ENCODE data around the gene BRMS1. TPM values are rescaled to one million over a fixed set of nuclear protein-coding genes. Genes with fewer than 3 reads are reported as not detected.
"Not testable (repeated sequence)": the region's sequence is repeated elsewhere in the genome, so short reads cannot be mapped to it uniquely, and the experiment has no call there.

BRMS1 gene
- total RNA-seq, 1 donor from 2014 or later = 80.5 TPM

DNA sequence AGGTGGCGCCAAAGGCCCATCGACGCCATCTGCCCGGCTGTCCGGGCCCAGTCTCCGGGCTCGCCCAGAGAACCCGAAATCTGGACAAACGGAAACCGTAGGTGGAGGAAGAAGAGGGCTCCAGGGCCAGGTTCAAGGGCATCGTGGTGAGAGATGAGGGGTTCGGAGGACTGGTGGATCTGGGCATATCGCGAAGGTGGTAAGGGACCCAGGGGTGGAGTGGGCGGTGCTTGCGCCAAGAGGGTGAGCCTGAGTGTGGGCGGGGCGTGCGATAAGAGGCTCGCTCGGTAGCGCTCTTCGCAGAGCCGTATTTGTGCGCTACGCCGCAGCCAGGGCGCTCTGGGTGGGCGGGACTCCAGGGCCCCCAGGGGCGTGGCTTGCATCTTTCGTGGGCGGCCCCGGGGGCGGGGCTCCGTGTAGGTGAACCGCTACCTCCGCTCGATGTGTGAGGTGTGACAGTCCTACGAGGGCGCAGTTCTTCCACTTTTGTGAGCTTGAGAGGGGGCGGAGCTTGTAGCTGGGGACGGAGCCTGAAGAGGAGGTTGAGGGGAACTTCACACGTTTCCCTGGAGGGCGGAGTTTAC, 32.8 kb downstream of the BRMS1 start:
- peak; percentile 71 for DNase-seq (ENCODE audit: low read depth, low spot score)

DNA sequence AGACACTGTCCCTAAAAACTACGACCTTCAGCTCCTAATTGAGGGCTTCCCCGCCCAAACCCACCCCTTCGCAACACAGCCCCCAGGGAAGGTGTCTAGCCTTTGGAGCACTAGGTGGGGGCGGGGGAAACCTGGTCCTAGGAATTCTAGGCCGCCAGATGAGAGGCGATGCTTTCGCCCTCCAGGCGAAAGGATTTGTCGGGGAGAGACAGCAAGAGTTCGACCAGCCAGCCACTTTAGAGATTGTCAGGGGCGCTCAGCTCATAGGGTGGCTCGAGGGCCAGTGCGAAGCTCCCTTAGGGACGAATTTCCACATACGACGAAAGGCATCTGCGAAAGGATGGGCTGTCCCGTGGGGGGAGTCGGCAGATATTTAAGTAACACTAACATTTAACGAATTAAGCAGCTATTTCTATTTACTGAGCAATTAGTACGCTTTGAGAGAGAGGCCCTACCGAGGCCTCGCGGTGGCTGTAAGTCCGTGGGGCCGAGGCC, 33.4 kb downstream of the BRMS1 start:
- DNase-seq (ENCODE audit: low read depth, low spot score) = no peak

DNA sequence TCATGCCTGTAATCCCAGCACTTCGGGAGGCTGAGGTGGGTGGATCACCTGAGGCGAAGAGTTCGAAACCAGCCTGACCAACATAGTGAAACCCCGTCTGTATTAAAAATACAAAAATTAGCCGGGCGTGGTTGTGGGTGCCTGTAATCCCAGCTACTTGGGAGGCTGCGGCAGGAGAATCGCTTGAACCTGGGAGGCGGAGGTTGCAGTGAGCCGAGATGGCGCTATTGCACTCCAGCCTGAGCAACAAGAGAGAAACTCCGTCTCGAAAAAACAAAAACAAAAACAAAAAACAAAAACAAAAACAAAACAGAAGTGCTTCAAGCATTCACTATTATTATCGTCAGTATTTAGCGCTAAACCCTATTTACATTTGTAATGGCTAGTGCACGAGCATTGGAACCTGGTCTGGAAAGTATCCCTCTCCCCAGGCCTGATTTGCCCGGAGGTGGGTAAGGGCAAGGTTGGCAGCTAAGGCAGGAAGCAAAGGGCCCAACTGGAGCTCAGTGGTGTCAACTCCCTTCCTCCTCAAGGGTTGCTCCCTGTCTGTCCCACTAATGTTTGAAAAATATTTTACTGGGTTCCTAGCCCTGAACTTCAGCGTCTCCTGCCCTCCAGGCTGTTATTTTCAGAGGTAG, 34.0 kb downstream of the BRMS1 start:
- DNase-seq (ENCODE audit: low read depth, low spot score) = not testable (repeated sequence)

DNA sequence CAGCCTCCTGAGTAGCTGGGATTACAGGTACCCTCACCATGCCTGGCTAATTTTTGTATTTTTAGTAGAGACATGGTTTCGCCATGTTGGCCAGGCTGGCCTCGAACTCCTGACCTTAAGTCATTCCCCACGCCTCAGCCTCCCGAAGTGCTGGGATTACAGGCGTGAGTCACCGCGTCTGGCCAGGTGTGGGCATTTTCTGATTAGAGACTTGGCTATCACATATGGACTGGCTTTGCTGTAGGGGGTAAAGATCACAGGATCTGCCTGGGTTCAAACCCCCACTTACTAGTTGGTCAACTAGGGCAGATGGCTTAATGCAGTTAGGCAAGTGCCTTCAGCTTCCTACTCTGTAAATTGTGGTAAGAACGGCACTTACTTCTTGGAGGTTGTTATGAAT, 34.6 kb downstream of the BRMS1 start:
- DNase-seq (ENCODE audit: low read depth, low spot score) = no peak

DNA sequence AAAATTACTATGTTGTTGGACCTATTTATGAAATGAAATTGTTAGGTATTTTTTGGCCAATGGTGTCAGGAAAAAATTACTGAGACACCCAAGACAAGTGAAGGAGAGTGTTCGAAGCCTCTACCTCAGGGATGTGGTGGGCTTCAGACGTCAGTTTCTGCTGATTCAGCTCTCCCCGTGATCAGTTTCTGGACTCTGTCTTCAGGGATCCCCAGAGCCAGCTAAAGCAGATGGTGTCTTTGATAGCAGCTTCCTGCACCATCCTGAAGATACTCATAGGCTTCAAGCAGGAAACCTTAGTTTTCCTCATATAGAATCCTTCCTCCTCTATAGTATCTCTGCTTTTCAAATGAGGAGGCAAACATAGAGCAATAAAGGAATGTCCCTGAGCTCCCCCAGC, 35.4 kb downstream of the BRMS1 start:
- DNase-seq (ENCODE audit: low read depth, low spot score) = no peak

DNA sequence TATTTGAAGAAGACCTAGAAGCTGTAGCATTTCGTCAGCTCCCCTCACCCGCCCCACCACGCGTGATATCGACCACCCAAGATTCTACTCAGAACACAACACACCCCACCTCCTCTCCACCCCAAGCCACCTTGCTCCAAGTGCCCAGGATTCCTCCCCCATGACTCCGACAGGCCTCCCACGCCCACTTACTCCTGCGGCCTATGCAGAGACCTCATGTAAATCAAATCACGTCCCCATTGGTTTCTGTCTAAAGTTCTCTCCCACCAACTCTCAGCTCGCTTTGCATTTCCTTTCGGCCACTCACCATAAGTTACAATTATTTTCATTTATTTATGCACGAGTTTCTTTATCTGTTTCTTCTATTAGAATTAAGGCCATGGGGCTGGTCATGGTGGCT, 42.2 kb downstream of the BRMS1 start:
- no peak for DNase-seq (ENCODE audit: low read depth, low spot score)

DNA sequence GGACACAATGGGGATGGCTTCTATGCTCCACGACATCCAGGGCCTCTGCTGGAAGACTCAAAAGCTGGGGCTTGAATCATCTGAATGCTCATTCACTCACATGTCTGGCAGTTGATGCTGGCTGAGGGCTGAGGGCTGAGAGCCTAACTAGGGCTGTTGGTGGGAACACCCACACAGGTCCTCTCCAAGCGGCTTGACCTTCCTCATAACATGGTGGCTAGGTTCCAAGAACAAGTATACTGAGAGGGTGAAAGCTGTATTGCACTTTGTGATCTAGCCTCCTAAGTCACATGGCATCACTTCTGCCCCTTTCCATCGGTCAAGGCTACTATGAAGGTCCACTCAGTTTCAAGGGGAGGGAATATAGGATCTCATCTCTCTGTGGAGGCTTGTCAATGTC, 45.7 kb downstream of the BRMS1 start:
- no peak for DNase-seq (ENCODE audit: low read depth, low spot score)

DNA sequence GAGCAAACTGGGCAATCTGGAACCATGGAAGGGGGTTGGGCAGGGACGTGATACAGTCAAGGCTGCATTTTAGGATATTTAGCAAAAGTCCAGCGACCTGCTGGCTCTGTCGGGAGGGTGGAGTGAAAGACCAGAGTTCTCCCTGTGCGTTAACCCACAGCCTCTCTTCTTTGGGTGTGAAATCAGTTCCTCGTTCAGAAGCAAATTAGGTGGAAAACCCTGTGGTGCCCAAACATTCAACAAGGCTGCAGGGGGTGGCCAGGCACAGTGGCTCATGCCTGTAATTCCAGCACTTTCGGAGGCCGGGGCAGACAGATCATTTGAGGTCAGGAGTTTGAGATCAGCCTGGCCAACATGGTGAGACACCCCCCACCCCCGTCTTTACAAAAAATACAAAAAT, 47.3 kb downstream of the BRMS1 start:
- DNase-seq (ENCODE audit: low read depth, low spot score) = no peak

DNA sequence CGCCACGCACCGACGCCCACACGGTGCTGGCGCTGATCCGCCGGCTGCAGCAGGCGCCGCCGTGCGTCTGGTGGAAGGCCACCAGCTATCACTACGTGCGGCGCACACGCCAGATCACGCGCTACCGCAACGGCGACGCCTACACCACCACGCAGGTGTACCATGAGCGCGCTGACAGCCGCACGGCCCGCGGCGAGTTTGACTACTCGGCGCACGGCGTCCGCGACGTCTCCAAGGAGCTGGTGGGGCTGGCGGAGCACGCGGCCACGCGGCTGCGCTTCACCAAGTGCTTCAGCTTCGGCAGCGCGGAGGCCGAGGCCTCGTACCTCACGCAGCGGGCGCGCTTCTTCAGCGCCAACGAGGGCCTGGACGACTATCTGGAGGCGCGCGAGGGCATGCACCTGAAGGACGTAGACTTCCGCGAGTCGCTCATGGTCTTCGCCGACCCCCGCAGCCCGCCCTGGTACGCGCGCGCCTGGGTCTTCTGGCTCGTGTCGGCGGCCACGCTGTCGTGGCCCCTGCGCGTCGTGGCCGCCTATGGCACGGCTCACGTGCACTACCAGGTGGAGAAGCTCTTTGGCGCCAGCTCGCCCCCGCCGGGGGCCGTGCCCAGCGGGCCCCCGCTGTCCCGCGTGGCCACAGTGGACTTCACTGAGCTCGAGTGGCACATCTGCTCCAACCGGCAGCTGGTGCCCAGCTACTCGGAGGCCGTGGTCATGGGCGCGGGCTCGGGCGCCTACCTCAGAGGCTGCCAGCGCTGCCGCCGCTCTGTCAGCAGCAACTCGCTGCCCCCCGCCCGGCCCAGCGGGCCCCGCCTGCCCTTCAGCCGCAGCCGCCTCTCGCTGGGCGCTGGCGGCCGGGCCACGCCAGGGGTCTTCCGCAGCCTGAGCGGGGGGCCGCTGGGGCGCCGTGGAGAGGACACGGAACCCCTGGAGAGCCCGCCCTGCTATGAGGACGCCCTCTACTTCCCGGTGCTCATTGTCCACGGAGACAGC, 50.0 kb downstream of the BRMS1 start:
- no peak for DNase-seq (ENCODE audit: low read depth, low spot score)

DNA sequence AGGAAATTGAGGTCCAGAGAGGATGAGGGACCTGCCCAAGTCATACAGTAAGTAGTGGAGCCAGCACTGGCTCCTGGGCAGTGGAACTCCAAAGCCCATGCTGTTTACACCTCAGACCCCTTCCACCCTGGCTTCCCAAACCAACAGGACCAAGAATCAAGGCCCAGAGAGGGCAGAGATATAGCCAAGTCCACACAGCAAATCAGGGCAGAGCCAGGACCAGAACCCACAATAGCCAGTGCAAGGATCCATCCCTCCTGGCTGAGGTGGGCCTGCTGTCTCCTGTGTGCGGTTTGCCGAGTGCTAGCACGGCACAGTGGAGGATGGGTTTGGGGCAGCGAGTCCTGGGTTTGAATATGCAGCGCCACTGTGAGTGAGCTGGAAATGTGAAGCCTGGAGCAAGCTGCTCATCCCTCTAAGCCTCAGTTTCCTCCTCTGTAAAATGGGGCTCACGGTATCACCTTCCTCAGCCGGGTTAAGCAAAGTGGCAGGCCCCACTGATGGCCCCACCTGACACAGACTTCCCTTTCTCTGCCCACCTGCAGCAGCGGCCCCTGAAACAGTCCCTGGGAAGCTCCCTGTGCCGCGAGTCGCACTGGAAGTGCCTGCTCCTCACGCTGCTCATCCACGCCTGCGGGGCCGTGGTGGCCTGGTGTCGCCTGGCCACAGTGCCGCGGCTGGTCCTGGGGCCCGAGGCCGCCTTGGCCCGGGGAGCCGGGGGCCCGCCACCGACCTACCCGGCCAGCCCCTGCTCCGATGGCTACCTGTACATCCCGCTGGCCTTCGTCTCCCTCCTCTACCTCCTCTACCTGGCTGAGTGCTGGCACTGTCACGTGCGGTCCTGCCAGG, 50.9 kb downstream of the BRMS1 start:
- no peak for DNase-seq (ENCODE audit: low read depth, low spot score)

DNA sequence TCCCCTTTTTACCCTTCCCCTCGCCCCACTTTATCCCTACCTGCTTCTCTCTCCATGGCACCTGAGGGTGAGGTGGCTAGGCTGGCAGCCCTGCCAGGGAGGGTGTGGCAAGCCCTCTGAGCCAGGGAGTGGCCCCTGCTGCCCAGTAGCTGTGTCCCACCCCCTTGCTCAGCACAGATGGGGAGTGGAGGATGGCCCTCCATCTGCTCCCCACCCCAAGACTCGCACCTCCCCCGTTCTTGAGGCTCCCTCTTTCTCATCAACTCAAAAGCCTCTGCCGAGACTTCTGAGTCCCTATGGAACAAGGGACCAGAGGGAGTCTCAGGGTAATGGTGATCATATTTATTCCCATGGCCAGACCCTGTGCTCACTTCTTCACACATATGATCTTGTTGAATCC, 51.6 kb downstream of the BRMS1 start:
- no peak for DNase-seq (ENCODE audit: low read depth, low spot score)

DNA sequence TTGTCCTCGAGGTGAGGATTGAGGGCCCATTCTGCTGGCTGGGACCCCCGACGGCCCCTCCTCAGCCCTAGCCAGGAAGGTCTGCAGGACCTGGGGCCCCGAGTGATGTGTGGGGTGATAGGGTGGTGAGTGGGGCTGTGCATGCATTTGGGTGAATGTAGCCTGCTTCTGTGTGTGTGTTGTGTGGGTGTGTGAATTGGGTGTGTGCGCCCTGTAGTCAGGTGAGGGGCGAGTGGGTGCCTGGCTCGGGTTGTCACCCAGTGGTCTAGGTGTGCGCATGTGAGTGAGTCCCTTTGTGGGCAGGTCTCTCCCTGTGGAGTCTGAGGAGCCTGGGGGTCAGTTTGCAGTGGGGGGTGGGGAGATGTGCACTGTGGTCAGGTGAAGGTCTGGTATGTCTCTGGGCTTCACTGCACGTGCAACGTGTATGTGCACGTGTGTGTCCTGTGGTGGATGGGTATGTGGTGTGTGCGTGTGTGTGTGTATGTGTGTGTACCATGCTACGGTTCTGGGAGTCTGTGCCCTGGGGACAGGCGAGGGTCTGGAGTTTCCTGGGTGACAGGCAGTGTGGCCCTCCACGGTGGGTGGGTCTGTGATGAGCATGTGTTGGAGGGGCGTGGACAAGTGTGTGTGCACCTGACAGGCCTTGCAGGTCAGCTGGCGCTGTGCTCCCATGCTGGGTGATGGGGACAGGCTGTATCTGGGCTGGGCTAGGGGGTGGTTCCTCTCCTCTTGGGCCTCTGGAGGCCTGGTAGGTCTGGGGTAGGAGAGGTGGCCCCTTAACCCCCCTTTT, 52.2 kb downstream of the BRMS1 start:
- no peak for DNase-seq (ENCODE audit: low read depth, low spot score)

DNA sequence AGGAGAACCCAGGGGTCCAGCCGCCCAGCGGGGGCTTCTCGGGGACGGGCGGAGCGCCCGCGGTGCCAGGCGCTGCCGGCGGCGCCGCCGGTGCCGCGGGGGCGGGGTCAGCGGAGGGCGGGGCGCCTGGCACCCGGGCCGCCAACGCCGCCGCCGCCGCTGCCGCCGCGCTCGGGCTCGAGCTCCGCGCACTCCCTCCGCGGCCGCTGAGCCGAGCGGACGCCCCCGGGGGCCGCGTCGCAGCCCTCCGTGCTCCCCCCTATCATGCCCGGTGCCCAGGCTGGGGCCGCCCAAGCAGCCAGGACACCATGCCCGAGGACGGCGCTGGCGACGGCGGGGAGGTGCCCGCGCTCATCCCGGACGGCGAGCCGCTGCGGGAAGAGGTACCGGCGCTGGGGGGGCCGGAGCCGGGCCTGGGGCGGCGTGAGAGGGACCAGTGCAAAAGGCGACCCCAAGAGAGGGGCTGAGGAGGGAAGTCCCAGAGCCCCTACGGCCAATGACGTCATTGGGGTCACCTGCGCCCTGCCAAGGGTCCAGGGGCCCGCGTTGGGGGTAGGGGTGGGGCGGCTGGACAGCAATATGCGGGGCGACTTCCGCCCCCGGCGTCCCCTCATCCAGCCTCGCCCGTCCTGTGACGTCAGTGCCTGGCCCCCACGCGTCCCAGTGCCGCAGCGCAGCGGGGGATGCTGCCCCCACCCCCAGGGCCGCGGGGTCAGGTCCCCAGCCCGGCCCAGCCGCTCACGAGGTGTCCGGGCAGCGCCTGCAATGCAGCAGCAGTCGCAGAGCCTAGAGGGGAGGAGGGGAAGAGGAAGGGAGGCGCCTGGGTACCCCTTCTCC, 53.0 kb downstream of the BRMS1 start, which contains the start of gene TMEM151A:
TMEM151A (plus strand) TSS at position 189 of the 837 bp plus-strand sequence; CDS start at position 309, 120 bp downstream.
- DNase-seq (ENCODE audit: low read depth, low spot score) = no peak

DNA sequence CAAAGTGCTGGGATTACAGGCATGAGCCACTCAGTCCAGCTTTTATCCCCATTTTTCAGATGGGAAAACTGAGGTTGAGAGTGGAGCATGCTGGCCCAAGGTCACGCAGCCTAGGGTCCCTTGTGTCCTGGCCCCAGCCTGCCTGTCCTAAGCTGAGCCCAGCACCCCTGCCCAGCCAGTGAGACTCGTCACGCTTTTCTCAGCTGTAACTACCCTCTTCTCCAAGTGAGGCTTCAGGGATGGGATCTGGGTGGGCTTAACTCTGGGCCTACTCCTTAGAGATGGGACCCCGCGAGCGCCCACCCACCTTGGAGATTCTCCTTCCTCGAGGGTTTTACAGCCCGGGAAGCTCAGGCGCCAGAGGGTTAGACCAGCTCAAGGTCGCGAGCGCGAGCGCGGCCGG, 53.6 kb downstream of the BRMS1 start:
- DNase-seq (ENCODE audit: low read depth, low spot score) = no peak

DNA sequence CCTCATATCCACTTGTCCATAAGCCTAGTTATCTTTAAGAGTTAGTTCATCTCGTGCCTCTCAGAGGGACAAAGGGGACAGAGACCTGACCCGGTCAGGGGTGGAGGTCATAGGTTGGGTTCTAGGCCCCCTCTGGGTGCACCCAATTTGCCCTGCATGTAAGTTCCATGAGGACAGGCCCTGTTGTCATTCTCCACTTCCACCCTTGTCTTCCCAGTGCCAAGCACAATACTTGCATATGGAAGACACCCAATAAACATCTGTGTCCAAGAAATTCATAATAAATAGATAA, 54.6 kb downstream of the BRMS1 start:
- DNase-seq (ENCODE audit: low read depth, low spot score) = no peak

DNA sequence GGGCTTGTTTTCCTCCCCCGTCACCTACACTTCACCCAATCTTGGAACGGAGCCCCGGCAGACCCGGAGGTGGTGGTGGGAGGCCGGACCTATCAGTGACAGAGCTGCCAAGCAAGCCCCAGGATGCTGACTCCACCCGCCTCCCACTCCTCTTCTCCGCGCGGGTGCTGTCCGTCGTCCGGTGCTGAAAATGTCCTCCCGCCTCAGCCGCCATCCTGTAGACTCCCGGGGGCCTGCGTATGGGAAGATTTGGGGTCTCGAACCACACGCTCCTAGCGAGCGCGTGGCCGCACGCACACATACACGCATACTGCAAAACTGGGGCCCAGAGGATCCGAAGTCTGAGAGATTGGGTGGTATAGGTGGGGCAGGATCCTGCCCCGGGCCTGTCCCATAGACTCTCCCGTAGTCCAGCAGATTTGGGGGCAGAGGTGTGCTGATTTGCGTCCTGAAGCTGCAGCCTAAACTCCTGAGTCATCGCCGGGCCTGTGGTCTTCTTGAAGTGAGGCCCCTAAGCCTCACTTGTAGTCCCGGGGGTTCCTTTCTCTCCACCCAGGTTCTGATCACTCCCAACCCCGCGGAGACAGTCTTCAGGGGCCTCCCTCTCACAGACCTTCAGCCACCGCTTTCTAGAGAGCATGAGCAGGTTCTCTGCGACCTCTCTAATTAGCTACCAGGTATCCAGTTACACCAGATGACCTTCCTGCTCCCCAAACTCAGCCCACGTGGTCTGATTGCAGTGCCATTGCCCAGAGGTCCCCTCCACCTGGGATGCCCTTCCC, 55.2 kb downstream of the BRMS1 start:
- DNase-seq (ENCODE audit: low read depth, low spot score) = peak; percentile 30

DNA sequence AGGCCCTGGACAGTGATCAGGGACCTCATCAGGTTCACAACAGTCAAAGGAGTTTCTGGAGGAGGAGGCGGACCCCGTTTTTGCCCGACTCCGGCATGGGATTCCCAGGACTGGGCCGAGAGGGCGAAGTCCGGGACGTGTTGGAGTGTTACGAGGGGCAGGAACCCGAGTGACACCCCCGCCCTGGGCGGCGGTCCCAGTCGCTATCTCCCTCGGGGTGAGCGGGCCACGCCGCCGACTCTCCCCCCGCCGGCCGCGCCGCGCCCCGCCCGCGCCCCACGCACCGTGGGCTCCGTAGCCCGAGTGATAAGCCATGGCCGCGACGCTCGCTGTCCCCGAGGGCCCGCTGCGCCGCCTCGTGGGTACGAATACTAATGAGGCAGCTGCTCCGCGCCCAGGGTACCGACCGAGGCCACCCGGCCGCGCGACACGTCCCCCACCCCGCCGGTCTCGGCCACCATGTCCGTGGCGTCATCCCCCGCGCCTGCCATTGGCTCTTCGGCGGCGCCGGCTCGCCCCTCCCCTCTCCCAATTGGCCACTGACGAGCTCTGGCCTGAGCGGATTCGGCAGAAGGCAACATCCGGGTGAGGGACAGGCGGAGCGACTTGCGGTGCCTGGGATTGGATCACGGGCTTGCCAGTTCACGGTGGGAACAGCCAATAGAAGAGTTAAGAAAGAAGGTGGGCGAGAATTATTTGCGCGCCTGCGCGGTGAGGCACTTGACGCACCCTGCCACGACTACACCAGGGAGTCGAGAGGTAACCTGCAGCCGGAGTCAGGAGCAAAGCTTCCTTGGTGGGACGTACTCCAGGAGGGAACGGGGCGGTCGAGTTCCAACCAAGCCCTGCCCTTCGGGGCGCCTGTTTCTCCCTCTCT, 56.0 kb downstream of the BRMS1 start, which contains the start of gene YIF1A:
YIF1A (minus strand) TSS at position 473 of the 877 bp plus-strand sequence; CDS start at position 315, 158 bp downstream.
- DNase-seq (ENCODE audit: low read depth, low spot score) = peak; percentile 99

Data from pulmonary artery endothelial cell (primary cell).